Left lung (tissue), 10 donors: ENCODE measurements around the gene PGM3. TPM values are rescaled to one million over a fixed set of nuclear protein-coding genes. Genes with fewer than 3 reads are reported as not detected.
A peak's percentile ranks its signal among the peaks of the same experiment; 100 is the strongest.

Experiments used
- ATAC-seq: fragments of 200-7000 bp; cut with Tn5 transposase; one replicate; pipeline ENCODE4 v1.9.1; 2020; ENCODE audit warnings: moderate library complexity
- DNase-seq, 4 donors: peaks; one replicate each; pipeline ENCODE4 v3.0.0-alpha.2; 2013 to 2020
- H3K27ac ChIP-seq, 2 donors: fragments of 200-600 bp; sonication (generic) in 1 of 2; one replicate each; pipeline versions ENCODE4 v1.5.0 to v1.8.0; 2020 to 2021
- H3K27me3 ChIP-seq, 2 donors: fragments of 200-600 bp; sonication (generic) in 1 of 2; one replicate each; pipeline versions ENCODE4 v1.5.0 to v1.8.0; 2020 to 2021
- H3K36me3 ChIP-seq, 2 donors: fragments of 200-600 bp; sonication (generic) in 1 of 2; one replicate each; pipeline versions ENCODE4 v1.5.0 to v1.8.0; 2020 to 2021
- H3K4me1 ChIP-seq, 2 donors: fragments of 200-600 bp; one replicate each; pipeline ENCODE4 v1.8.0; 2021
- H3K4me3 ChIP-seq, 2 donors: fragments of 200-600 bp; sonication (generic) in 1 of 2; one replicate each; pipeline versions ENCODE4 v1.5.0 to v1.8.0; 2020 to 2021; ENCODE audit warnings: mild to moderate bottlenecking in 1 of 2
- H3K9me3 ChIP-seq, 2 donors: fragments of 200-600 bp; sonication (generic) in 1 of 2; one replicate each; pipeline versions ENCODE4 v1.5.0 to v1.8.0; 2020 to 2021
- CTCF ChIP-seq, 2 donors: fragments of 200-600 bp; sonication (generic) in 1 of 2; IDR thresholded peaks; one replicate each; pipeline versions ENCODE4 v1.5.0 to v1.8.0; 2021; ENCODE audit warnings: antibody characterized with exemption in 2 of 2
- intact Hi-C, 2 donors: fragments of 100-400 bp; cut with DNase I; formaldehyde crosslinking; loops; one replicate each; pipeline versions ENCODE4 v1.11.2 to v1.14.2; 2022
- polyA plus RNA-seq, 6 donors: library from polyadenylated mRNA; unstranded; fragments of 120-200 nt; gene quantifications; one replicate each; pipeline ENCODE4 v1.2.1, GENCODE V29; 2013; ENCODE audit not compliant: insufficient read length in 6 of 6
- total RNA-seq, 2 donors: library from RNA; stranded (reverse); fragmentation: NEBNext Ultra II Directional; extraction: Animal tissue kit (Norgen Biotek cat#: 25700); gene quantifications; one replicate each; pipeline ENCODE4 v1.2.1, GENCODE V29; 2021
- donor health status: DM: no; HTN: yes; CAD: no.
- donor health status: DM: no; HTN: no; CAD: no.

PGM3 gene
- total and polyA plus RNA-seq, 8 donors: 44.0 to 86.5 (median 73.7) TPM

DNA sequence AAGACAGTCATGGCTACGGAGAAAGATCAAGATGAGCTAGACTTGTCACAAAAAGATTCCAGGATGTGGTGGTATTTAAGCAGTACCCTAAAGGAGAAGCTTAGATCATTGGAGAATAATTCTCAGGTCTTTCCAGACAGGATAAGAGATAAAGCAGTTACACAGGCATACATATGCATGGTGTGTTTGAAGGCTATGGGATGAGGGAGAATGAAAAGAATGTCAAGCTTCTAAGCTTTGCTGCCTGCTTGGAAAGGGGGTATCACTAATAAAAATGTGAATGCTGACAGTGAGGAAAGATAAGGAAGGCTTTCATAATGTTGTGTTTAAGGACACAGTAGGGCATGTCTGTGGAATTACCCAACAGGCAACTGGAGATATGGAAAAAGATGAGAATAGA, 28.2 kb upstream of the PGM3 start:
- intact Hi-C loops: loop anchor here in 1 of 2 donors (5.0 kb wide), 1 partner anchor 296 kb away; no protein-coding TSS in a partner anchor
- TF ChIP-seq CTCF (IDR thresholded peaks at IDR 0.05): no peak
- no peak overlapping the region for H3K27ac ChIP-seq
- no peaks in the 10 kb centered on the region for H3K4me1 ChIP-seq
- DNase-seq: no peak
- no peak overlapping the region for H3K4me3 ChIP-seq
- H3K9me3 ChIP-seq: no peaks in the 10 kb centered on the region
- no peaks in the 10 kb centered on the region for H3K27me3 ChIP-seq
- ATAC-seq: no peak
- H3K36me3 ChIP-seq: no peaks in the 10 kb centered on the region

GRCh38 chr6:83220121-83220520, 27.1 kb upstream of the PGM3 start:
- H3K4me3 ChIP-seq: no peak overlapping the region
- intact Hi-C loops: loop anchor here in 1 of 2 donors (5.0 kb wide), 1 partner anchor 297 kb away; no protein-coding TSS in a partner anchor
- DNase-seq (no peak), ATAC-seq (no peak)
- no peaks in the 10 kb centered on the region for H3K27me3 ChIP-seq
- no peaks in the 10 kb centered on the region for H3K36me3 ChIP-seq
- H3K9me3 ChIP-seq: no peaks in the 10 kb centered on the region
- no peaks in the 10 kb centered on the region for H3K4me1 ChIP-seq
- no peak overlapping the region for H3K27ac ChIP-seq
- no peak for TF ChIP-seq CTCF (IDR thresholded peaks at IDR 0.05)

DNA sequence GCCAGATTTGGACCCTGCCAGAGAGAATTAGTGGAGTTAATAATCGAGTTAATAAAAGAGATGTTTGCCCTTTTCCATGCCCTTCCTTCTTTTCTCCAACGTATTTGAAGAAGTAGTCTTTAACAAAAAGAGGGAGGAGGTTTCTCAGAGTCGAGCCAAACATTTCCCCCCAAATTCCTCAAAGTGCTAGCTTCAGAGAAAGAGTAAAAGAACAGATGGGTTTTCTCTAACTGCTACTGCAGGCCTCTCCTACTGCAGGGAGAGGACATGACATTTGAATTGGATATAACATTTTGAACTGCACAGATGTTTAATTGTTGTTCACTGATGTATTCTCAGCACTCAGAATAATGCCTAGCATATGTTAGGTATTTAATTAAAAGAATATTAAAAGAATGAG, 25.6 kb upstream of the PGM3 start:
- Histone ChIP-seq H3K27me3 (no peaks in the 10 kb centered on the region), H3K4me3 (no peak overlapping the region), H3K27ac (no peak overlapping the region), H3K9me3 (no peaks in the 10 kb centered on the region), H3K36me3 (no peaks in the 10 kb centered on the region), H3K4me1 (no peaks in the 10 kb centered on the region)
- DNase-seq: no peak
- no peak for ATAC-seq
- intact Hi-C loops: no loop called here
- no peak for TF ChIP-seq CTCF (IDR thresholded peaks at IDR 0.05)

DNA sequence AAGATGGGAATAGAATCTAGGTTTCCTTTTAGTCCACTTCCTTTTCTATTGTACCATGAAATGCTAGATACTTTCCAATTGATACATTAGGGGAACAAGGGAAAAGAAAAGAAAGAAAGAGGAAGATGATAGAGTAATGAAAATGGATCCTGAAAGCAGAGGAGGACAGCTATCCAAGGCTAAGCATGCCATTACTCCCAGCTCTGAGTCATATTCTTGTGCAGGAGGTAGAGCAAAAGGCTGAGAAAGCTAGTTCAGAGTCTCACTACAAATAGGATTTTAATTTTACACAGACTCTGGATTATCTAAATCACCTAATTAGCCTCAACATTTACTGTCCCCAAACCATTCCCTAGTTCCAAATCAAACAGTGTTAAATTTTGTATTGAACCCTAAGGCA, 23.7 kb upstream of the PGM3 start:
- ATAC-seq: no peak
- intact Hi-C loops: no loop called here
- Histone ChIP-seq H3K36me3 (no peaks in the 10 kb centered on the region), H3K9me3 (no peaks in the 10 kb centered on the region), H3K27me3 (no peaks in the 10 kb centered on the region), H3K27ac (no peak overlapping the region), H3K4me1 (no peaks in the 10 kb centered on the region), H3K4me3 (no peak overlapping the region)
- DNase-seq: no peak
- TF ChIP-seq CTCF (IDR thresholded peaks at IDR 0.05): no peak

DNA sequence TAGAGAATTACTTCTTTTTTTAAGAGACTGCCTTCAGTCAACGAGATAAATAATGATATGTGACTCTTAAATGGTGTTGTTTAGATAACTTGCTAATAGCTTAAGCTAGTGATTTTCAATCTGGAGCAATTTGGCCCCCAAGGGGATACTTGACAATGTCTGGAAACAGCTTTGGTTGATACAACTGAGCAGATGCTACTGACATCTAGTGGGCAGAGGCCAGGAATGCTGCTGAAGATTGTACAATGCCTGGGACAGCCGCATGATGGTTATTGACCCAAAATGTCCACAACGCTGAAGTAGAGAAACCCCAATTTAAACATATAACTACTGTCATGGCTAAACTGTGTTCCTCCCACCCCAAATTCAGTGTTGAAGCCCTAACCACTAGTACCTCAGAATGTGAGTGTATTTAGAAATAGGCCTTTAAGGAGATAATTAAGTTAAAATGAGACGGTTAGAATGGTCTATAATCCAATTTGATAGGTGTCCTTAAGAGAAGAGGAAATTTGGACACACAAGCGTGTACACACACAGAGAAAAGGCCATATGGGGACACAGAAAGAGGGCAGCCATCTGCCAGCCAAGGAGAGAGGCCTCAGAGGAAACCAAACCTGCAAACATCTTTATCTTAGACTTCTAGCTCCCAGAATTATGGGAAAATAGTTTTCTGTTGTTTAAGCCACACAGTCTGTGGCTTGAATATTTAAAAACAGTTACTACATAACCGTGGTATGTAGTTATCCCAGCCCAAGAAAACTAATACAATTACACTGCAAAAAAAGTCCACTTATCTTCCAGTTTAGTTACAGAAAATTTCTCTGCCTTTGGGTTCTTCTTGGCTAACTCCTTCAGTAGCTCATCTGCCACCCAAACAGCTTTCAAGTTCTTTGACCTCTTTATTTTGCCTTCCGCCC, 22.3 kb upstream of the PGM3 start:
- DNase-seq (peak in 3 of 4 donors; percentile 41 to 78 (median 65)), ATAC-seq (peak; percentile 96)
- intact Hi-C loops: loop anchor here in 1 of 2 donors (2.0 kb wide), 1 partner anchor 149 kb away; the partner anchor contains the start of gene DOP1A
- H3K9me3 ChIP-seq: no peaks in the 10 kb centered on the region
- TF ChIP-seq CTCF (IDR thresholded peaks at IDR 0.05): peak; percentile 59 to 74
- H3K36me3 ChIP-seq: no peaks in the 10 kb centered on the region
- H3K27me3 ChIP-seq: no peaks in the 10 kb centered on the region
- no peak overlapping the region for H3K4me3 ChIP-seq
- H3K4me1 ChIP-seq: no peaks in the 10 kb centered on the region
- H3K27ac ChIP-seq: no peak overlapping the region
